Loucy (cell line): ENCODE results near the gene SNCAIP.
"Not testable (repeated sequence)": the region's sequence is repeated elsewhere in the genome, so short reads cannot be mapped to it uniquely, and the experiment has no call there.

Experiments used
- H2AFZ ChIP-seq: fragments of 200-600 bp; sonication (generic); 2 replicates; pipeline ENCODE4 v1.6.0; 2016; ENCODE audit warnings: antibody characterized with exemption, mild to moderate bottlenecking, low read length, moderate library complexity
- H3F3A ChIP-seq: fragments of 200-600 bp; 2 replicates; pipeline ENCODE4 v1.6.0; 2016; ENCODE audit warnings: antibody characterized with exemption, low read depth, mild to moderate bottlenecking
- H3K27me3 ChIP-seq: fragments of 200-600 bp; sonication (generic); 2 replicates; pipeline ENCODE4 v1.6.1; 2014; ENCODE audit warnings: low read length, mild to moderate bottlenecking; ENCODE audit not compliant: insufficient read depth, poor library complexity, severe bottlenecking
- H3K36me3 ChIP-seq: fragments of 200-600 bp; sonication (generic); 2 replicates; pipeline ENCODE4 v1.6.1; 2016; ENCODE audit warnings: low read length; ENCODE audit not compliant: insufficient read depth
- H3K4me1 ChIP-seq: fragments of 200-600 bp; sonication (generic); 2 replicates; pipeline ENCODE4 v1.5.1; 2014; ENCODE audit warnings: low read length, mild to moderate bottlenecking; ENCODE audit not compliant: insufficient read depth, poor library complexity, severe bottlenecking
- H3K4me2 ChIP-seq: fragments of 200-600 bp; sonication (generic); 2 replicates; pipeline ENCODE4 v1.6.0; 2014; ENCODE audit warnings: antibody characterized with exemption, low read length, low read depth, mild to moderate bottlenecking; ENCODE audit not compliant: poor library complexity, severe bottlenecking
- H3K4me3 ChIP-seq: fragments of 200-600 bp; sonication (generic); 2 replicates; pipeline ENCODE4 v1.5.1; 2014; ENCODE audit warnings: low read length, mild to moderate bottlenecking, mixed read lengths; ENCODE audit not compliant: poor library complexity, severe bottlenecking
- H3K79me2 ChIP-seq: fragments of 200-600 bp; sonication (generic); 2 replicates; pipeline ENCODE4 v1.6.1; 2014; ENCODE audit warnings: low read length; ENCODE audit not compliant: insufficient read depth
- H3K9ac ChIP-seq: fragments of 200-600 bp; sonication (generic); 2 replicates; pipeline ENCODE4 v1.6.0; 2014; ENCODE audit warnings: mild to moderate bottlenecking, low read depth, low read length, moderate library complexity; ENCODE audit not compliant: poor library complexity, severe bottlenecking
- H3K9me2 ChIP-seq: fragments of 200-600 bp; sonication (generic); replicated peaks from 2 replicates; pipeline ENCODE4 v1.6.1; 2016; ENCODE audit warnings: low read depth, low read length, mixed read lengths
- H3K9me3 ChIP-seq: fragments of 200-600 bp; sonication (generic); 2 replicates; pipeline ENCODE4 v1.6.1; 2014; ENCODE audit warnings: mild to moderate bottlenecking, antibody characterized with exemption, low read length, low read depth; ENCODE audit not compliant: insufficient read depth
- H4K20me1 ChIP-seq: fragments of 200-600 bp; sonication (generic); 2 replicates; pipeline ENCODE4 v1.6.0; 2014; ENCODE audit warnings: antibody characterized with exemption, low read length, mild to moderate bottlenecking; ENCODE audit not compliant: insufficient read depth, poor library complexity, severe bottlenecking
- EZH2phosphoT487 ChIP-seq: fragments of 200-600 bp; IDR thresholded peaks from 2 replicates; pipeline ENCODE4 v1.6.1; 2018; ENCODE audit warnings: antibody characterized with exemption, mild to moderate bottlenecking, moderate library complexity, borderline replicate concordance
- TF ChIP-seq, protein P1 (sequence below): fragments of 200-600 bp; sonication (generic); conservative IDR thresholded peaks from 2 replicates; pipeline ENCODE4 v1.5.1; 2014; ENCODE audit warnings: mild to moderate bottlenecking, antibody characterized with exemption, low read length

The SNCAIP gene

DNA sequence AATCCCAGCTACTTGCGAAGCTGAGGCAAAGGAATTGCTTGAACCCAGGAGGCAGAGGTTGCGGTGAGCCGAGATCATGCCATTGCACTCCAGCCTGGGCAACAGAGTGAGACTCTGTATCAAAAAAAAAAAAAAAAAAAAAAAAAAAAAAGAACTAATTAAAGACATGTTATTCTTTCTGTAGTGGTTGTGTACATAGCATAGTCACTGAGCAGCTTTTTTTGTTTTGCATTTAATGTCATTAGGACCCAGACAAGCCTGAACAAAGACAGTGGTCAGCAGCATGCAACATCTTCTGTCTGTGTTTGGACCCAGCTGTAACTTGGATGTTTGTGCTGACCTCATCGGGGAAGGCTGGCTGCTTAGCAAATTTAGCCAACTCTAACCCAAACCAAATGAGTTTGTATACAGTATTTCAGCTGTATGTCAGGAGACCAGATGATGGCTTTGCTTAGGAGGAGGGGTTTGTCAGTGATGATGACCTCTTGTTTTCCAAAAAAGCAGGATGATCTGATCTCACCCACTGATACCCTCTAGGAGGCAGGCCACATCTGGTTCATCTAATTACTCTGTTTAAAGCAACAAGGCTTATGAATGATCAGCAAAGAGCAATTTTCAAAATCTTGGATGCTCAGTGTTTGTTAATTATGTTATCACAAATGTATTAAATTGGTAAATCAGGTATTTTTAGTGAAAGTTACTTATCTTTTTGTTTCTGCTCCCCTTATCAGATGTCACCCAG lies 39.5 kb downstream of the SNCAIP start:
- H3K4me1 ChIP-seq = no peaks in the 10 kb centered on the region
- no peaks in the 10 kb centered on the region for H3K9me3 ChIP-seq
- H2AFZ ChIP-seq = no peak overlapping the region
- H4K20me1 ChIP-seq = no peaks in the 10 kb centered on the region
- H3K9ac ChIP-seq = no peak overlapping the region
- no peaks in the 10 kb centered on the region for H3K79me2 ChIP-seq
- no peaks in the 10 kb centered on the region for H3K9me2 ChIP-seq
- no peaks in the 10 kb centered on the region for H3F3A ChIP-seq
- H3K27me3 ChIP-seq = no peaks in the 10 kb centered on the region
- H3K4me2 ChIP-seq = no peak overlapping the region
- no peak for TF ChIP-seq EZH2phosphoT487
- TF ChIP-seq, protein P1, sequence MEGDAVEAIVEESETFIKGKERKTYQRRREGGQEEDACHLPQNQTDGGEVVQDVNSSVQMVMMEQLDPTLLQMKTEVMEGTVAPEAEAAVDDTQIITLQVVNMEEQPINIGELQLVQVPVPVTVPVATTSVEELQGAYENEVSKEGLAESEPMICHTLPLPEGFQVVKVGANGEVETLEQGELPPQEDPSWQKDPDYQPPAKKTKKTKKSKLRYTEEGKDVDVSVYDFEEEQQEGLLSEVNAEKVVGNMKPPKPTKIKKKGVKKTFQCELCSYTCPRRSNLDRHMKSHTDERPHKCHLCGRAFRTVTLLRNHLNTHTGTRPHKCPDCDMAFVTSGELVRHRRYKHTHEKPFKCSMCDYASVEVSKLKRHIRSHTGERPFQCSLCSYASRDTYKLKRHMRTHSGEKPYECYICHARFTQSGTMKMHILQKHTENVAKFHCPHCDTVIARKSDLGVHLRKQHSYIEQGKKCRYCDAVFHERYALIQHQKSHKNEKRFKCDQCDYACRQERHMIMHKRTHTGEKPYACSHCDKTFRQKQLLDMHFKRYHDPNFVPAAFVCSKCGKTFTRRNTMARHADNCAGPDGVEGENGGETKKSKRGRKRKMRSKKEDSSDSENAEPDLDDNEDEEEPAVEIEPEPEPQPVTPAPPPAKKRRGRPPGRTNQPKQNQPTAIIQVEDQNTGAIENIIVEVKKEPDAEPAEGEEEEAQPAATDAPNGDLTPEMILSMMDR = no peak
- no peaks in the 10 kb centered on the region for H3K36me3 ChIP-seq
- H3K4me3 ChIP-seq = no peak overlapping the region

- Histone ChIP-seq H3K9ac (no peak overlapping the region), H3K79me2 (no peaks in the 10 kb centered on the region), H3K4me1 (no peaks in the 10 kb centered on the region), H3K9me2 (no peaks in the 10 kb centered on the region), H4K20me1 (no peaks in the 10 kb centered on the region), H3K9me3 (no peaks in the 10 kb centered on the region), H3K4me3 (no peak overlapping the region), H3K27me3 (no peaks in the 10 kb centered on the region), H3F3A (no peaks in the 10 kb centered on the region), H3K36me3 (no peaks in the 10 kb centered on the region), H2AFZ (no peak overlapping the region), H3K4me2 (no peak overlapping the region)
- TF ChIP-seq, protein P1 = no peak
- no peak for TF ChIP-seq EZH2phosphoT487
Measured at GRCh38 chr5:122352331-122352730, 40.3 kb downstream of the SNCAIP start.

GRCh38 chr5:122353361-122353760 lies 41.3 kb downstream of the SNCAIP start:
- H3F3A ChIP-seq, H3K4me2 ChIP-seq, H4K20me1 ChIP-seq, H3K9me3 ChIP-seq, H2AFZ ChIP-seq, H3K4me3 ChIP-seq, H3K27me3 ChIP-seq, H3K4me1 ChIP-seq, H3K9ac ChIP-seq, H3K36me3 ChIP-seq, H3K9me2 ChIP-seq, H3K79me2 ChIP-seq: not testable (repeated sequence)

GRCh38 chr5:122354293-122354692 lies 42.3 kb downstream of the SNCAIP start:
- Histone ChIP-seq H3K9me2 (no peaks in the 10 kb centered on the region), H3K4me2 (no peak overlapping the region), H3K27me3 (no peaks in the 10 kb centered on the region), H3F3A (no peaks in the 10 kb centered on the region), H3K36me3 (no peaks in the 10 kb centered on the region), H3K4me1 (no peaks in the 10 kb centered on the region), H4K20me1 (no peaks in the 10 kb centered on the region), H2AFZ (no peak overlapping the region), H3K4me3 (no peak overlapping the region), H3K9me3 (no peaks in the 10 kb centered on the region), H3K9ac (no peak overlapping the region), H3K79me2 (no peaks in the 10 kb centered on the region)
- TF ChIP-seq EZH2phosphoT487 = no peak
- TF ChIP-seq, protein P1 = no peak
